ENCODE results near the gene UBL7.

- TF ChIP-seq EZH2phosphoT487 (conservative IDR thresholded peaks at IDR 0.05; ENCODE audit: low read length) (no peak), CTCF (IDR thresholded peaks at IDR 0.05; ENCODE audit: insufficient read depth, low read length, poor library complexity, severe bottlenecking) (no peak)
Measured at GRCh38 chr15:74470631-74471395, 9.9 kb upstream of the UBL7 start.
